HG02642 (cell line): ENCODE data around the gene SLC26A8.

Experiments
- ATAC-seq: cut with Tn5 transposase; IDR thresholded peaks from one replicate; pipeline ENCODE4 v1.9.1; 2021; ENCODE audit warnings: mild to moderate bottlenecking; ENCODE audit not compliant: unreplicated experiment, poor library complexity

The SLC26A8 gene

DNA sequence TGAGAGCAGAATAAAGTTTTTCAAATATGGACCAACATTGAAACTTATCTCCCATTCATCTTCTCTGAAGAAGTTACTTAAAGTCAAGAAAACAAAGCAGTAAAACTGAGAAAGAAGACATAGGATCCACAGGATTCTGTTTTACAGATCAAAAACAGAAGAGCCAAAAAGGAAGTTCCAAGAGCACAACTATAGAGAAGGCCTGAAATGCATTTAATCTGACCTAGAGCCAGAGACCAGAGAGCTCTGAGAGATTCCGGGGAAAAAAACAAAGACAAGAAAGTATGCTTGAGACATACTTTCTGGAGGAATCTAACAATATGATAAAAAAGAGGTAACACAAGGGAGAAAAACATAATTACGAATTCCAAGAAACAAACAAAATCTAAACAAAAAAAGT, 129.7 kb downstream of the SLC26A8 start:
- no peak for ATAC-seq
